Bone marrow (tissue), 2 donors: ENCODE data around the gene LRRC8B.
A peak's percentile ranks its signal among the peaks of the same experiment; 100 is the strongest.
"Not testable (repeated sequence)": the region's sequence is repeated elsewhere in the genome, so short reads cannot be mapped to it uniquely, and the experiment has no call there.

Source experiments
- DNase-seq, 2 donors: peaks; one replicate each; lab custom pipeline; 2025; lab: John Stamatoyannopoulos, UW

The LRRC8B gene

GRCh38 chr1:89584211-89584610, 59.6 kb downstream of the LRRC8B start:
- no peak for DNase-seq

GRCh38 chr1:89584781-89585180, 60.2 kb downstream of the LRRC8B start:
- DNase-seq, result no peak

- no peak for DNase-seq
Observed at GRCh38 chr1:89587729-89588161, 63.1 kb downstream of the LRRC8B start.

GRCh38 chr1:89588480-89588879, 63.9 kb downstream of the LRRC8B start:
- DNase-seq, result no peak

GRCh38 chr1:89589515-89589914, 64.9 kb downstream of the LRRC8B start:
- DNase-seq, result no peak

- DNase-seq, result no peak
Observed at GRCh38 chr1:89590341-89591080, 65.9 kb downstream of the LRRC8B start.

- not testable (repeated sequence) for DNase-seq
Observed at GRCh38 chr1:89592861-89593302, 68.3 kb downstream of the LRRC8B start.

- DNase-seq, result no peak
Observed at GRCh38 chr1:89594096-89594740, 69.6 kb downstream of the LRRC8B start.

GRCh38 chr1:89596698-89597097, 72.1 kb downstream of the LRRC8B start:
- DNase-seq, result no peak

- peak in 1 of 2 donors; percentile 54 for DNase-seq
Observed at GRCh38 chr1:89598450-89599331, 74.1 kb downstream of the LRRC8B start.

- DNase-seq, result no peak
Observed at GRCh38 chr1:89599332-89599630, 74.7 kb downstream of the LRRC8B start.

- DNase-seq, result no peak
Observed at GRCh38 chr1:89600451-89601224, 76.0 kb downstream of the LRRC8B start.

- DNase-seq, result no peak
Observed at GRCh38 chr1:89602871-89603404, 78.3 kb downstream of the LRRC8B start.

- no peak for DNase-seq
Observed at GRCh38 chr1:89603651-89604413, 79.2 kb downstream of the LRRC8B start.

- no peak for DNase-seq
Observed at GRCh38 chr1:89604414-89604735, 79.7 kb downstream of the LRRC8B start.

GRCh38 chr1:89605692-89606091, 81.1 kb downstream of the LRRC8B start:
- no peak for DNase-seq

GRCh38 chr1:89606227-89606980, 81.8 kb downstream of the LRRC8B start:
- no peak for DNase-seq

- DNase-seq, result no peak
Observed at GRCh38 chr1:89607156-89607555, 82.5 kb downstream of the LRRC8B start.

- DNase-seq, result no peak
Observed at GRCh38 chr1:89607586-89608318, 83.1 kb downstream of the LRRC8B start.
